Mesenchymal stem cell (in vitro differentiated cells and primary cell): ENCODE data around the gene LRRC8B.

Experiments
- DNase-seq: peaks from one replicate; pipeline ENCODE4 v3.0.0-alpha.2; 2013
- H2AFZ ChIP-seq: one replicate; pipeline ENCODE4 v1.6.1; 2013; ENCODE audit warnings: low read depth, mild to moderate bottlenecking, control low read depth, inconsistent platforms, low read length, moderate library complexity
- H2AK5ac ChIP-seq: 2 replicates; pipeline ENCODE4 v1.6.1; 2013; ENCODE audit warnings: low read length, moderate library complexity, mild to moderate bottlenecking, inconsistent platforms; ENCODE audit not compliant: severe bottlenecking
- H2BK120ac ChIP-seq: one replicate; pipeline ENCODE4 v1.6.1; 2013; ENCODE audit warnings: low read depth, mild to moderate bottlenecking, inconsistent platforms, low read length, moderate library complexity
- H2BK12ac ChIP-seq, 2 experiments: one replicate each; pipeline ENCODE4 v1.6.1; 2013; ENCODE audit warnings: inconsistent platforms in 2 of 2, low read length in 2 of 2, mild to moderate bottlenecking in 2 of 2, moderate library complexity in 2 of 2, control low read depth in 1 of 2
- H2BK15ac ChIP-seq: one replicate; pipeline ENCODE4 v1.6.1; 2013; ENCODE audit warnings: mild to moderate bottlenecking, low read depth, inconsistent platforms; ENCODE audit not compliant: poor library complexity, severe bottlenecking
- H2BK5ac ChIP-seq: 2 replicates; pipeline ENCODE4 v1.6.1; 2013; ENCODE audit warnings: low read depth, mild to moderate bottlenecking, low read length, control low read depth, inconsistent platforms; ENCODE audit not compliant: poor library complexity, severe bottlenecking
- H3K14ac ChIP-seq, 2 experiments: one replicate each; pipeline ENCODE4 v1.6.1; 2013; ENCODE audit warnings: inconsistent platforms in 2 of 2, low read length in 2 of 2, control low read depth in 1 of 2, mild to moderate bottlenecking in 1 of 2, moderate library complexity in 1 of 2
- H3K18ac ChIP-seq, 2 experiments: one replicate each; pipeline ENCODE4 v1.6.1; 2013; ENCODE audit warnings: inconsistent platforms in 2 of 2, low read length in 2 of 2, control low read depth in 1 of 2, low read depth in 1 of 2, mild to moderate bottlenecking in 1 of 2
- H3K23ac ChIP-seq, 2 experiments: one replicate each; pipeline ENCODE4 v1.6.1; 2013; ENCODE audit warnings: inconsistent platforms in 2 of 2, low read length in 2 of 2, mild to moderate bottlenecking in 2 of 2, moderate library complexity in 2 of 2, control low read depth in 1 of 2
- H3K27ac ChIP-seq: 2 replicates; pipeline ENCODE4 v1.5.1; 2013; ENCODE audit warnings: mild to moderate bottlenecking, moderate library complexity, low read length, control low read depth, inconsistent platforms; ENCODE audit not compliant: poor library complexity, severe bottlenecking
- H3K27me3 ChIP-seq, 2 experiments: 2 replicates each; pipeline versions ENCODE4 v1.6.1 to v1.7.0; 2013; ENCODE audit warnings: low read length in 2 of 2, mild to moderate bottlenecking in 2 of 2, moderate library complexity in 2 of 2, control low read depth in 1 of 2, inconsistent platforms in 1 of 2; ENCODE audit not compliant: control insufficient read depth in 1 of 2, insufficient read depth in 1 of 2
- H3K36me3 ChIP-seq, 2 experiments: 2 replicates each; pipeline versions ENCODE4 v1.6.1 to v1.7.0; 2013; ENCODE audit warnings: low read length in 2 of 2, control low read depth in 1 of 2, inconsistent platforms in 1 of 2, low read depth in 1 of 2, mild to moderate bottlenecking in 1 of 2; ENCODE audit not compliant: insufficient read depth in 2 of 2, control insufficient read depth in 1 of 2
- H3K4ac ChIP-seq, 2 experiments: one replicate each; pipeline ENCODE4 v1.6.1; 2013; ENCODE audit warnings: inconsistent platforms in 2 of 2, low read length in 2 of 2, mild to moderate bottlenecking in 2 of 2, moderate library complexity in 2 of 2, control low read depth in 1 of 2, low read depth in 1 of 2
- H3K4me1 ChIP-seq: 2 replicates; pipeline ENCODE4 v1.6.1; 2013; ENCODE audit warnings: low read depth, low read length, control low read depth; ENCODE audit not compliant: control insufficient read depth, insufficient read depth
- H3K4me2 ChIP-seq: 2 replicates; pipeline ENCODE4 v1.6.1; 2013; ENCODE audit warnings: low read length, mild to moderate bottlenecking, inconsistent platforms; ENCODE audit not compliant: poor library complexity, severe bottlenecking
- H3K4me3 ChIP-seq, 2 experiments: 2 replicates each; pipeline versions ENCODE4 v1.5.1 to v1.7.0; 2013; ENCODE audit warnings: low read length in 2 of 2, mild to moderate bottlenecking in 2 of 2, control low read depth in 1 of 2, low read depth in 1 of 2; ENCODE audit not compliant: insufficient read depth in 1 of 2
- H3K79me1 ChIP-seq: replicated peaks from 2 replicates; pipeline ENCODE4 v1.6.1; 2013; ENCODE audit warnings: mild to moderate bottlenecking, control low read depth, low read length, inconsistent platforms; ENCODE audit not compliant: poor library complexity, severe bottlenecking
- H3K9ac ChIP-seq: 2 replicates; pipeline ENCODE4 v1.7.0; 2013; ENCODE audit warnings: mild to moderate bottlenecking, low read length, moderate library complexity
- H3K9me3 ChIP-seq: 2 replicates; pipeline ENCODE4 v1.7.0; 2013; ENCODE audit warnings: mild to moderate bottlenecking, low read length; ENCODE audit not compliant: control insufficient read depth
- H4K8ac ChIP-seq: one replicate; pipeline ENCODE4 v1.6.1; 2013; ENCODE audit warnings: inconsistent platforms, mild to moderate bottlenecking, low read length, moderate library complexity
- H4K91ac ChIP-seq: one replicate; pipeline ENCODE4 v1.6.1; 2013; ENCODE audit warnings: mild to moderate bottlenecking, low read length, inconsistent platforms
- WGBS: methylation state at CpG from one replicate; pipeline ENCODE4 v1.1.7; 2013; ENCODE audit warnings: mixed read lengths; 5-methylcytosine and 5-hydroxymethylcytosine counted together

LRRC8B gene

GRCh38 chr1:89616844-89617627, 92.4 kb downstream of the LRRC8B start:
- H3K23ac ChIP-seq = no peak overlapping the region
- H3K9ac ChIP-seq = no peak overlapping the region
- H4K8ac ChIP-seq = no peak overlapping the region
- no peaks in the 10 kb centered on the region for H3K27me3 ChIP-seq
- H2AK5ac ChIP-seq = no peak overlapping the region
- H2AFZ ChIP-seq = no peak overlapping the region
- H2BK5ac ChIP-seq = no peak overlapping the region
- no peak overlapping the region for H3K27ac ChIP-seq
- no peaks in the 10 kb centered on the region for H3K9me3 ChIP-seq
- H2BK12ac ChIP-seq = no peak overlapping the region
- H4K91ac ChIP-seq = no peak overlapping the region
- no peak for DNase-seq
- no peak overlapping the region for H3K18ac ChIP-seq
- 84% methylated on average over 2 of the region's 2 CpGs for WGBS
- no peak overlapping the region for H3K4me2 ChIP-seq
- no peaks in the 10 kb centered on the region for H3K4me1 ChIP-seq
- no peak overlapping the region for H3K4ac ChIP-seq
- no peak overlapping the region for H3K14ac ChIP-seq
- no peaks in the 10 kb centered on the region for H3K79me1 ChIP-seq
- H2BK120ac ChIP-seq = no peak overlapping the region
- H3K36me3 ChIP-seq = no peaks in the 10 kb centered on the region
- H2BK15ac ChIP-seq = no peak overlapping the region
- no peak overlapping the region for H3K4me3 ChIP-seq

GRCh38 chr1:89620664-89621063, 96.0 kb downstream of the LRRC8B start:
- no peaks in the 10 kb centered on the region for H3K4me1 ChIP-seq

GRCh38 chr1:89622895-89623294, 98.3 kb downstream of the LRRC8B start:
- Histone ChIP-seq H2AFZ (no peak overlapping the region), H3K14ac (no peak overlapping the region), H4K91ac (no peak overlapping the region), H3K79me1 (no peaks in the 10 kb centered on the region), H4K8ac (no peak overlapping the region), H3K23ac (no peak overlapping the region), H3K9ac (no peak overlapping the region), H2BK5ac (no peak overlapping the region), H3K18ac (no peak overlapping the region), H3K27me3 (no peaks in the 10 kb centered on the region), H3K36me3 (no peaks in the 10 kb centered on the region), H2BK15ac (no peak overlapping the region), H3K4ac (no peak overlapping the region), H3K4me3 (no peak overlapping the region), H3K9me3 (no peaks in the 10 kb centered on the region), H2BK120ac (no peak overlapping the region), H3K27ac (no peak overlapping the region), H2BK12ac (no peak overlapping the region), H3K4me1 (no peaks in the 10 kb centered on the region), H3K4me2 (no peak overlapping the region), H2AK5ac (no peak overlapping the region)
- DNase-seq = peak; percentile 36
- 80% methylated on average over 1 of the region's 3 CpGs for WGBS

More at GRCh38 chr1:89620664-89621063, 96.0 kb downstream of the LRRC8B start:
- H3K9me3 ChIP-seq = no peaks in the 10 kb centered on the region
- H2AFZ ChIP-seq = no peak overlapping the region
- no peak for DNase-seq
- H3K4me3 ChIP-seq = no peak overlapping the region
- no peaks in the 10 kb centered on the region for H3K79me1 ChIP-seq
- no peak overlapping the region for H2BK15ac ChIP-seq
- no peak overlapping the region for H4K91ac ChIP-seq
- H2AK5ac ChIP-seq = no peak overlapping the region
- no peak overlapping the region for H3K27ac ChIP-seq
- no peak overlapping the region for H3K14ac ChIP-seq
- no peaks in the 10 kb centered on the region for H3K27me3 ChIP-seq
- WGBS = 100% methylated on average over 2 of the region's 3 CpGs
- no peak overlapping the region for H4K8ac ChIP-seq
- no peak overlapping the region for H3K4ac ChIP-seq
- H2BK12ac ChIP-seq = no peak overlapping the region
- H3K23ac ChIP-seq = no peak overlapping the region
- no peak overlapping the region for H3K18ac ChIP-seq
- no peak overlapping the region for H3K9ac ChIP-seq
- no peak overlapping the region for H3K4me2 ChIP-seq
- no peak overlapping the region for H2BK120ac ChIP-seq
- no peak overlapping the region for H2BK5ac ChIP-seq
- H3K36me3 ChIP-seq = no peaks in the 10 kb centered on the region

- Histone ChIP-seq H3K9ac (no peak overlapping the region), H3K18ac (no peak overlapping the region), H3K9me3 (no peaks in the 10 kb centered on the region), H2BK120ac (no peak overlapping the region), H4K8ac (no peak overlapping the region), H2BK12ac (no peak overlapping the region), H3K27ac (no peak overlapping the region), H3K4ac (no peak overlapping the region), H3K27me3 (no peaks in the 10 kb centered on the region), H2BK15ac (no peak overlapping the region), H2AK5ac (no peak overlapping the region), H3K4me2 (no peak overlapping the region), H2AFZ (no peak overlapping the region), H3K14ac (no peak overlapping the region), H3K36me3 (no peaks in the 10 kb centered on the region), H3K4me1 (no peaks in the 10 kb centered on the region), H4K91ac (no peak overlapping the region), H3K79me1 (no peaks in the 10 kb centered on the region), H2BK5ac (no peak overlapping the region), H3K23ac (no peak overlapping the region), H3K4me3 (no peak overlapping the region)
- 89% methylated on average over 1 of the region's 1 CpG for WGBS
- no peak for DNase-seq
These were observed 99.7 kb downstream of the LRRC8B start for GRCh38 chr1:89624314-89624713.
